Activated T-cell treated with anti-CD3 and anti-CD28 coated beads for 4 hours (primary cell): ENCODE data around the gene PPP4R1.

Source experiments
- DNase-seq: peaks from one replicate; pipeline ENCODE4 v3.0.0-alpha.2; 2020

Gene PPP4R1

DNA sequence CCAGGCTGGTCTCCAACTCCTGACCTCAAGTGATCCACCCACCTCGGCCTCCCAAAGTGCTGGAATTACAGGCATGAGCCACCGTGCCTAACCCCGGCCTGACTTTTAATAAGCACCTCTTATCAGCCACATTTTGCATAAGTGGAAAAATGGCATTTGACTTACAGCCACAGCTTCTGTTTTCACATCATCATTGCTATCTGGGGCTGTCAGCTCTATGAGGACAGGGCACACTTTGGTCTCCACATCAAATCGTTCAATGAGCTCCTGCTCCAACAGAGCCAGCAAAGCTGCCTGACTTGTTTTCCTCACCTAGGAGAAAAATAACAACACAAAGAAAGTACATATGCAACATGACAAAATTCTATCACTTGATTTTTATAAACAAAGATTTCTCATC lies 26.4 kb downstream of the PPP4R1 start:
- DNase-seq = no peak

DNA sequence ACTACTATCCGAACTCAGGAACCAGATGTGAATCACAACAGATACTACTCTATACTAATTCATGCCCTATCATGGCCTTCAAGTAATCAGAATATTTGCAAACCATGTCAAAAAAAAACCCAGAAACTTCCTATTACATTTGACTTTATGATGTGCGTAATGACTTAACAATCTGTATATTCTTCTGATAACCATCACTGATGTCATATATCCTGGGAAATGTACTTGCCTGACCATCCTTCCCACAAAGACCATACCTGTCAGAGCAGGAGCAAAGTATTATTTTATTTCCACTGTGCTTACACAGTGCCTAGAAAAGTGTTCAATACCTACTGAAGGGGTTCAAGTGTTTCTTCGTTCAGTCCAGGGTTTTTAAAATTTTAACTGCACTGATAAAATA lies 27.5 kb downstream of the PPP4R1 start:
- DNase-seq = no peak

- no peak for DNase-seq
These were observed 32.7 kb downstream of the PPP4R1 start for GRCh38 chr18:9581667-9582066.

- no peak for DNase-seq
These were observed 36.1 kb downstream of the PPP4R1 start for GRCh38 chr18:9578306-9578705.

- DNase-seq = no peak
These were observed 37.0 kb downstream of the PPP4R1 start for GRCh38 chr18:9577361-9577760.

- no peak for DNase-seq
These were observed 38.8 kb downstream of the PPP4R1 start for GRCh38 chr18:9575558-9575957.

DNA sequence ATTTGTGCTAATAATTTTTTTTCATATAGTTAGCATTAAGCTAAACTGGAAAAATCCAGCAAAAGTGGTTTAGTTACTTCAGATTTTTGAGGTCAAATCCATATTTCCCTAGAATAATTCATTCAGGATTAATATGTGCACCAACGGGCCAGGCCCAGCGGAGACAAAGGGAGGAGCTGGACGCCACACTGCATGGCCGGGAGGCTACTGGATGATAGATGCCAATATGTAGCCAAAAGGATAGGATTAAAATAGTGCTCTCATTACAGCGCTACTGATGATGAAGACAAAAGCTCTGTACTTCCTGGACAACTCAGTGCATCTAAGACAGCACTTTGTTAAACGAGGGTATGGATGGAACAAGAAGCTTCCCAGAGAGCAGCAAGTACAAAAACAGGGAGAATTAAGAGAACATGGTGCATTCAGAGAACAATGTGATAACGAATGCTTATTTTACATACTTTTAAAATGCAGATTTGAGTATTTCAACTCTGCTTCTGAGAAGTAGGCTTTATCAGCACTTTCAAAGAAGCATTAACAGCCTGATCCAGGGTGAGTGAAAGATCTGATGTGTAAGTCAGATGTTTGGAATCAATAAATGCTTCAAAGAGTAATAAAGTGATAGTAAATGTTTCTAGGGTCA lies 39.8 kb downstream of the PPP4R1 start:
- no peak for DNase-seq

- DNase-seq = no peak
These were observed 42.8 kb downstream of the PPP4R1 start for GRCh38 chr18:9571546-9571945.

- DNase-seq = no peak
These were observed 44.1 kb downstream of the PPP4R1 start for GRCh38 chr18:9570255-9570654.

DNA sequence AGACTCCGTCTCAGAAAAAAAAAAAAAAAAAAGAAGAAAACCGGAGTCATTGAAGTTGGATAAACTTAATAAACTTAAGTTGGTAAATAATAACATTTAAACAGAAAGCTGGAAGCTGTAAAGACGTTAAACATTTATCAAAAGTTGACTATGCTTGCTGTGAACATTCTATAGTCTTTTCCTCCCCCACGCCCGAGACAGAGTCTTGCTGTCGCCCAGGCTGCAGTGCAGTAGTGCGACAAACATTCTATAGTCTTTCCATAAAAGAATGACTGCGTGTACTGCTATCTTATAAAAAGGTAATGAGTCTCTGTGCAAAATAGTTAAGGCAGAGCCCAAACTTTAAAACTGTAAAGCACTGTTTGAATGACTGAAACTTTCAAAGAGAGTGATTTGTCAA lies 45.2 kb downstream of the PPP4R1 start:
- DNase-seq = no peak

- DNase-seq = no peak
These were observed 46.2 kb downstream of the PPP4R1 start for GRCh38 chr18:9568186-9568585.

DNA sequence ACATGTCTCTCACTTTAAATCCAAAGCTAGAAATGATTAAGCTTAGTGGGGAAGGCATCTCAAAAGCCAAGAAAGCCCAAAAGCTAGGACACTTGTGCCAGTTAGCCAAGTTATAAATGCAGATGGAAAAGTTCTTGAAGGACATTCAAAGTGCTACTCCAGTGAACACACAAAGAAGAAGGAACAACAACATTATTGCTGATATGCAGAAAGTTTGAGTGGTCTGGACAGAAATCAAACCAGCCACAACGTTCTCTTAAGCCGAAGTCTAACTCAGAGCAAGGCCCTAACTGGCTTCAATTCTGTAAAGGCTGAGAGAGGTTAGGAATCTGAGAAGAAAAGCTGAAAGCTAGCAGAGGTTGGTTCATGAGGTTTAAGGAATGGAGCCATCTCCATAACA lies 49.0 kb downstream of the PPP4R1 start:
- no peak for DNase-seq

DNA sequence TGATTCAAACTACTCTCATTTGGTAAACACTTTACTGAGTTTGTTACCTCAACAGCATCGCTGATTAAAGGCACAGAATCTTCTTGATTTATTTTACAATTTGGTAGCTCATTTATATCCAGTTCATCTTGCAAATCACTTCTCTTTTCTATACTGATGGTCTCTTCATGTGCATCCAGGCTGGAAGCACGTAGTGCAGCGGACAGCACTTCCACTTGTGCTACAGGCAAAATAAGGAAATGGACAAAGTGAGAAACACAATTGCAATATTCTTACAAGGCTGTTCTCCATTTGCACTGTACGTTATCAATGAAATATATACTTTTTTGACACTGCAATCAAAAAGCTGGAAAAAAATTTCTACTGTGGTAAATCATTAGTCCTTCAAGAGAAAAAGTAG lies 51.0 kb downstream of the PPP4R1 start:
- DNase-seq = no peak

DNA sequence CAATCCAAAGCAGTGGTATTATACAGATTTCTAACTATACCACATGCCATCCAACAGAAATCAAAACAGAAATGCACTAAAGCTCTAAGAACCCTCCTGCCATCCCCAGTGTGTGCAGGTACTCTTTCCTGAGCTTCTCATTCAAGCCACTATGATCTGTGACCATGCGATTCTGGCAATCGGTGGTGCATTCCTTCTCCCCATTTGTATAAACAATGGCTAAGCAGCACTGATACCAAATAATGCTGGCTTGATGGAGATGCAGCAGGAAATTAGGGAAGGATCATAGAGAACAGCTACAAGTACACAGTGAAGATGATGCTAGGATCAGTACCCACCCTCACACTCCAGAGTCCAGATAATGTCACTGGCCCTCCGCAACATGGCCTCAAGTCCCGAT lies 51.8 kb downstream of the PPP4R1 start:
- no peak for DNase-seq

GRCh38 chr18:9561759-9562158 lies 52.6 kb downstream of the PPP4R1 start:
- no peak for DNase-seq

DNA sequence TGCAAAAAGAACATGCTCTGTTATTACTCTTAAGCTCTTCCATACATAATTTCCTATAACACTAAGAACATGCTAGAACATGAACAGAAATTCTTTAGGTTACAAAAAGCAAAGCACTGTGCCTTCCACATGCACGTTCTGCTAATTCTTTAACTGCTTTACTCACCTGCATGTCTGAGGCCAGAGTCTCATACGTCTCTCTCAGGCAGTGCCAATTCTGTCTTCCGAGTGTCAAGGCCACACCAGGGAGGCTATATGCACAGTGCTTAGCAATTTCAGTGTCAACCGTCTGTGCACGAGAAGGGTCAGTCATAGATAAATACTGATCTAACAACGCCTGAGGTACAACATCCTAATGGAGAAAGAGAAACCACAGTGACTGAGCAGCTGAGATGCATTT lies 55.1 kb downstream of the PPP4R1 start:
- DNase-seq = no peak

DNA sequence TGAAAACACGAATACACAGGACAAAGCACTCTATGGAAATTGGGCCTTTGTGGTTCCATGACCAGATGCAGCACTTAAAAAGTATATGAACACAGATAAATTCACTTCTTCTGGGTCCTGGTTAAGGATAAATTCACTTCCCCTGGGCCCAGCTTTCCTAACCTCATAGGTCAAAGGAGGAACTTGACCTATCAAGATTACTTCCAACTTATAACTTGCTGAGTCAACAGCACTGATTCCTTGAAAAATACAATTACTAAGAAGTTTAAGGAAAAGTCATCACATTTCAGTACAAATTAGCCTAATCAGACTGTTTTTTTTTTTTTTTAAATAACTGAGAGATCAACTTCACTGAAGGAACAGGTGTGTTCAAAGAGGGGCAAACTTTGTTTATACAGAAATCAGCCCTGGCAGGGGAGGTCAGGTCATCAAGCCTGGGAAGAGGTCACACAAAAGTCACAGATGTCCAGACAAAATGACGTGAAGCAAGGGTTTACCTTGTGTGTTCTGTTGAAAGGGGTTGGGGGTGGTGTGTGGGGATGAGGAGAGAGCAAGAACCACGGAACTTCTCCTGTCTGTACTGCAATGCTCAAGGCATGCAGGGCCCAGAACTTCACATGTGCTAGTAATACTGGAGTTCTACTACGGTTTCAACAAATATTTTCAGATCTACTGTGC lies 55.8 kb downstream of the PPP4R1 start:
- no peak for DNase-seq

GRCh38 chr18:9557250-9557943 lies 57.0 kb downstream of the PPP4R1 start:
- no peak for DNase-seq

DNA sequence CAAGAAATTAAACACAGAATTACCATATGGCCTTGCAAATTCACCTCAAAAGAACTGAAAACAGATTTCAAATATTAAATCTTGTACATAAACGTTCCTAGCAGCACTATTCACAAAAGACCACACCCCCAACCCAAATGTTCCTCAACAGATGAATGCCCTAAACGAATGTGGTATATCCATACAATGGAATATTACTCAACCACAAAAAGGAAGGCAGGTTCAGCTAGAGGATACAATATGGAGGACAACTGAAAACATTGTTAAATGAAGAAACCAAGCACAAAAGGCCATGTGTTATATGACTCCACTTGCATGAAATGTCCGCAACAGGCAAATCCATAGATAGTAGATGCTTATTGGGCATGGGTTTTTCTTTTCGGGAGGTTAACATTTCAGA lies 61.7 kb downstream of the PPP4R1 start:
- DNase-seq = no peak

- DNase-seq = no peak
These were observed 62.2 kb downstream of the PPP4R1 start for GRCh38 chr18:9552191-9552590.

- no peak for DNase-seq
These were observed 63.9 kb downstream of the PPP4R1 start for GRCh38 chr18:9550429-9550828.

DNA sequence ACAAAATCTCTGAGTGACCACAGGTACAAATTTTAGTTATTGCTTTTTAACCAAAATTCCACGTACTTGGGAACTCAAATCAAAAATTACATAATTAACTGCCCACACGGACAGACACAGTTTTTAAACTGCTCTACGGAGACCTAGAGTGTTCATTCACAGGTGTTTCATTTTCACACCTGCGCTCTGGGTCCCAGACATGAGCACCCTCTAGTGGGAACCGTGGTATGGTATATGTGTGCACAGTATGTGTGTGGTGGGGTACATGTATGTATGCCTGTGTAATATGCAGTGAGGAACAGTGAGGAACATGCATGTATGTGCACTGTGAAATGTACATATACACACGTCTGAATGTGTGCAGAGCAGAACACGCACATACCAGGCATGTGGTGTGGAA lies 65.0 kb downstream of the PPP4R1 start:
- DNase-seq = no peak

DNA sequence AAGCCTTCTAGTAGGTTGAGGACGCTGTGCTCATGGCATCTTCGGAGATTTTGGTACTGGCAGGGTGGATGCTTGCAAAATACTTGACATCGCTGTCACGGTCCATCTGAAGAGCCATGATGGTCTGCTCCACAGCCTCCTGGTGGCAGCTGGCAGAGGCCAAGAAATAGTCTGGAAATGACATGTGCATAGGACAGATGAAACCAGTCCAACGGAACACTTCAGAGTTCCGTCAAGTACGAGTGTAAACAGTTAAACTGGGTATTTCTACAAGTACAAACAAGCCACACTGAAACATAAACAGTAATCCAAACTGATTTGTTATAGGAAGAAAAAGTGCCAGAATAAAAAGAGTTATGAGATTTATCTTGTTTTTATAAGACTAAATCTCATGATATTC lies 66.6 kb downstream of the PPP4R1 start:
- DNase-seq = no peak

DNA sequence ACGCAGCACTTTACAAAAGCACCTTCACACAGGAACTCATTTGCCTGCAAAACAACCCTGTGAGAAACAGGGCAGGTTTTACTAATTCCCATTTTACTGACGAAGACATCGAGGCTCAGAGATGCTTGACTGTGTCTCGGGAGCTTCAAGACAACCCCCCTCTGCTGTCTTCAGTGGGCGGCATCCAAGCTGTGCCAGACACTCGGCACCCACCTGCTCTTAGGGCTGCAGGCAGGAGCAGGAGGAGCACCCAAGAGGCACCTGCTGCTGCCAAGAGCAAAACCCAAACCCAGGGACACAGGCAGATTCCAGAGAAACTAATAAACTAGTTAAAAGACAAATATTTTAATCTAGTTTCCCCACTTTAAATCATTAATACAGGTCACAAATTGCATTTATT lies 67.9 kb downstream of the PPP4R1 start:
- no peak for DNase-seq

- no peak for DNase-seq
These were observed 69.3 kb downstream of the PPP4R1 start for GRCh38 chr18:9545029-9545428.
